HepG2 (cell line): ENCODE results near the gene STK11. TPM values are rescaled to one million over a fixed set of nuclear protein-coding genes. Genes with fewer than 3 reads are reported as not detected.

Experiments used
- GTF3A ChIP-seq: sonication (generic); formaldehyde crosslinking; conservative IDR thresholded peaks from 2 replicates; pipeline ENCODE4 v1.4.0; 2020; ENCODE audit warnings: mild to moderate bottlenecking, missing genetic modification reagents
- RORA ChIP-seq: sonication (generic); formaldehyde crosslinking; IDR thresholded peaks from 2 replicates; pipeline ENCODE4 v1.5.0; 2020; ENCODE audit warnings: mild to moderate bottlenecking, missing genetic modification reagents, moderate library complexity
- SMAD1 ChIP-seq: sonication (generic); formaldehyde crosslinking; IDR thresholded peaks from 2 replicates; pipeline ENCODE4 v1.4.0; 2020; ENCODE audit warnings: missing genetic modification reagents, low read depth, mild to moderate bottlenecking, borderline replicate concordance
- SNAPC2 ChIP-seq: sonication (generic); formaldehyde crosslinking; IDR thresholded peaks from 2 replicates; pipeline ENCODE4 v1.8.1; 2022; ENCODE audit warnings: mild to moderate bottlenecking, missing genetic modification reagents
- ZFY ChIP-seq: sonication (generic); formaldehyde crosslinking; IDR thresholded peaks from 2 replicates; pipeline ENCODE4 v1.4.0; 2020; ENCODE audit warnings: missing genetic modification reagents
- ZNF263 ChIP-seq: sonication (generic); formaldehyde crosslinking; IDR thresholded peaks from 2 replicates; pipeline ENCODE4 v1.4.0; 2020; ENCODE audit warnings: missing genetic modification reagents
- ZNF354B ChIP-seq: sonication (generic); formaldehyde crosslinking; IDR thresholded peaks from 2 replicates; pipeline ENCODE4 v1.8.0; 2022; ENCODE audit warnings: mild to moderate bottlenecking, missing genetic modification reagents
- ZNF547 ChIP-seq: sonication (generic); formaldehyde crosslinking; IDR thresholded peaks from 2 replicates; pipeline ENCODE4 v1.5.1; 2020; ENCODE audit warnings: mild to moderate bottlenecking, missing genetic modification reagents
- ZNF749 ChIP-seq: sonication (generic); formaldehyde crosslinking; IDR thresholded peaks from 2 replicates; pipeline ENCODE4 v1.8.0; 2022; ENCODE audit warnings: mild to moderate bottlenecking, missing genetic modification reagents, moderate library complexity, borderline replicate concordance
- ZNF761 ChIP-seq: sonication (generic); formaldehyde crosslinking; conservative IDR thresholded peaks from 2 replicates; pipeline ENCODE4 v1.4.0; 2020; ENCODE audit warnings: mild to moderate bottlenecking, missing genetic modification reagents
- ZNF780A ChIP-seq: sonication (generic); formaldehyde crosslinking; IDR thresholded peaks from 2 replicates; pipeline ENCODE4 v1.8.0; 2022; ENCODE audit warnings: mild to moderate bottlenecking, missing genetic modification reagents, moderate library complexity
- ZNF883 ChIP-seq: sonication (generic); formaldehyde crosslinking; IDR thresholded peaks from 2 replicates; pipeline ENCODE4 v1.5.1; 2020; ENCODE audit warnings: mild to moderate bottlenecking, missing genetic modification reagents; ENCODE audit errors: not compliant biosample characterization
- ZSCAN21 ChIP-seq: sonication (generic); formaldehyde crosslinking; IDR thresholded peaks from 2 replicates; pipeline ENCODE4 v1.8.0; 2022; ENCODE audit warnings: mild to moderate bottlenecking, missing genetic modification reagents, moderate library complexity, borderline replicate concordance
- polyA plus RNA-seq, 8 experiments: library from polyadenylated mRNA; depleted of rRNA in 3 of 8; stranded (reverse) in 7 of 8; unstranded in 1 of 8; fragments of >200 nt; fragmentation: Illumina TruSeq in 4 of 8; extraction: Trizol in 4 of 8; gene quantifications; 2 replicates each; pipeline versions ENCODE4 v1.2.1 to v1.2.3, GENCODE V29; 2011 to 2016; ENCODE audit warnings: low read depth in 4 of 8, missing spikeins in 1 of 8, mixed read lengths in 1 of 8; ENCODE audit not compliant: insufficient read depth in 1 of 8
- total RNA-seq, 5 experiments: library from RNA; depleted of rRNA; stranded (reverse); fragments of >200 nt; fragmentation: Illumina TruSeq; extraction: Trizol; gene quantifications; 2 replicates each; pipeline ENCODE4 v1.2.3, GENCODE V29; 2016; ENCODE audit warnings: low read depth in 1 of 5
- TF ChIP-seq, protein P1 (sequence below): IDR thresholded peaks from 2 replicates; pipeline ENCODE4 v1.6.1; 2012; ENCODE audit warnings: low read length, improper control_type of control experiment
- TF ChIP-seq, protein P2 (sequence below), 2 experiments: sonication (generic) in 1 of 2; formaldehyde crosslinking in 1 of 2; IDR thresholded peaks; 2 replicates each; pipeline versions ENCODE4 v1.4.0 to v1.6.1; 2016 to 2020; ENCODE audit warnings: borderline replicate concordance in 1 of 2, low read depth in 1 of 2, mild to moderate bottlenecking in 1 of 2, missing genetic modification reagents in 1 of 2
- TF ChIP-seq, protein P3 (sequence below), 2 experiments: IDR thresholded peaks; 2 replicates each; pipeline ENCODE4 v1.6.1; 2011 to 2012; ENCODE audit warnings: low read length in 2 of 2, borderline replicate concordance in 1 of 2, low read depth in 1 of 2, mild to moderate bottlenecking in 1 of 2, moderate library complexity in 1 of 2

Gene STK11
- total and polyA plus RNA-seq, 2 of the 13 experiments (the other 11 are each of a cell fraction or from before 2014, with no cell fraction given): 27.5 to 43.6 TPM

DNA sequence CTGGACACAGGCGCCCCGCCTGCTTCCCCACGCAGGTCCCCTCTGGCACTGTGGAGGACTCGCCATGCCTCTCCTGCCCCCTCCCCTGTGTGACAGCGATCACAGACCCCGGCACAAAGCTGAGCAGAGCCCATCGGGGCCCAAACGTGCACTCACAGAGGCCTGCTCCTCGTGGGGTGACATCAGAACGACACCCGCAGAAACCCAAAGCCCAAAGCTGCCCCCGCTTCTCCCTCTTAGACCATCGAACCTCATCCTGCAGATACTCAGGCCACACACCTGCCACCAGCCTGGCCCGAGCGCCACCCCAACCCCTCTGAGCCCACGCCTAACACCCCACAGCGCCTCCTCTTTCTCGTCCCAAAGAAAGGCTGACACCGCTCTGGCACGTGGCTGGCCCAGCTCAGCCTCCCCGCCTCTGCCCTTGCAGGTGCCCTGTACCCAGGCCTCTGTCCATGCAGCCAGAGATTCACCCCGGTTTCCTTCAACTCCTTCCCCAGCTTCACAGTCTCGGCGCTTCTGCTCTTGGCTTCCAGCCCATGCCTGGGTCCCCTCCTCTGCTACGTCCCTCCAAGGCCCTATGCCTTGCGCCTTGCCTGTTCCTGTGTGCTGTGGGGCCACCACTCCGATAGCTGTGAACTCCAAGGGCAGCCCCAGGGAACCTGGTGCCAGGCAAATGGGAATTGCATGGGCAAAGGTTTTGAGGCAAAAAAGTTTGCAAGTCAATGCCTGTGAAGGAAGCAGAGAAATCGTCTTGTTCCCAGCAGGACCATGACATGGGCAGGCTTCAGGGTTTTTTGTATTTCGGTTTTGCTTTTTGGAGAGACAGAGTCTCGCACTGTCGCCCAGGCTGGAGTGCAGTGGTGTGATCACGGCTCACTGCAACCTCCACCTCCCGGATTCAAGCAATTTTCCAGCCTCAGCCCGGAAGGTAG is 33.1 kb downstream of the STK11 start (continued):
- no peak for TF ChIP-seq ZNF761 (CRISPR knock-in tag)
- TF ChIP-seq ZNF547 (CRISPR knock-in tag): 0 out of 2 replicates have a peak, but pooled peaks have one; percentile 55
- TF ChIP-seq, protein P1, sequence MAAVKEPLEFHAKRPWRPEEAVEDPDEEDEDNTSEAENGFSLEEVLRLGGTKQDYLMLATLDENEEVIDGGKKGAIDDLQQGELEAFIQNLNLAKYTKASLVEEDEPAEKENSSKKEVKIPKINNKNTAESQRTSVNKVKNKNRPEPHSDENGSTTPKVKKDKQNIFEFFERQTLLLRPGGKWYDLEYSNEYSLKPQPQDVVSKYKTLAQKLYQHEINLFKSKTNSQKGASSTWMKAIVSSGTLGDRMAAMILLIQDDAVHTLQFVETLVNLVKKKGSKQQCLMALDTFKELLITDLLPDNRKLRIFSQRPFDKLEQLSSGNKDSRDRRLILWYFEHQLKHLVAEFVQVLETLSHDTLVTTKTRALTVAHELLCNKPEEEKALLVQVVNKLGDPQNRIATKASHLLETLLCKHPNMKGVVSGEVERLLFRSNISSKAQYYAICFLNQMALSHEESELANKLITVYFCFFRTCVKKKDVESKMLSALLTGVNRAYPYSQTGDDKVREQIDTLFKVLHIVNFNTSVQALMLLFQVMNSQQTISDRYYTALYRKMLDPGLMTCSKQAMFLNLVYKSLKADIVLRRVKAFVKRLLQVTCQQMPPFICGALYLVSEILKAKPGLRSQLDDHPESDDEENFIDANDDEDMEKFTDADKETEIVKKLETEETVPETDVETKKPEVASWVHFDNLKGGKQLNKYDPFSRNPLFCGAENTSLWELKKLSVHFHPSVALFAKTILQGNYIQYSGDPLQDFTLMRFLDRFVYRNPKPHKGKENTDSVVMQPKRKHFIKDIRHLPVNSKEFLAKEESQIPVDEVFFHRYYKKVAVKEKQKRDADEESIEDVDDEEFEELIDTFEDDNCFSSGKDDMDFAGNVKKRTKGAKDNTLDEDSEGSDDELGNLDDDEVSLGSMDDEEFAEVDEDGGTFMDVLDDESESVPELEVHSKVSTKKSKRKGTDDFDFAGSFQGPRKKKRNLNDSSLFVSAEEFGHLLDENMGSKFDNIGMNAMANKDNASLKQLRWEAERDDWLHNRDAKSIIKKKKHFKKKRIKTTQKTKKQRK: no peak
- no peak for TF ChIP-seq ZNF749 (CRISPR knock-in tag)
- TF ChIP-seq, protein P2, sequence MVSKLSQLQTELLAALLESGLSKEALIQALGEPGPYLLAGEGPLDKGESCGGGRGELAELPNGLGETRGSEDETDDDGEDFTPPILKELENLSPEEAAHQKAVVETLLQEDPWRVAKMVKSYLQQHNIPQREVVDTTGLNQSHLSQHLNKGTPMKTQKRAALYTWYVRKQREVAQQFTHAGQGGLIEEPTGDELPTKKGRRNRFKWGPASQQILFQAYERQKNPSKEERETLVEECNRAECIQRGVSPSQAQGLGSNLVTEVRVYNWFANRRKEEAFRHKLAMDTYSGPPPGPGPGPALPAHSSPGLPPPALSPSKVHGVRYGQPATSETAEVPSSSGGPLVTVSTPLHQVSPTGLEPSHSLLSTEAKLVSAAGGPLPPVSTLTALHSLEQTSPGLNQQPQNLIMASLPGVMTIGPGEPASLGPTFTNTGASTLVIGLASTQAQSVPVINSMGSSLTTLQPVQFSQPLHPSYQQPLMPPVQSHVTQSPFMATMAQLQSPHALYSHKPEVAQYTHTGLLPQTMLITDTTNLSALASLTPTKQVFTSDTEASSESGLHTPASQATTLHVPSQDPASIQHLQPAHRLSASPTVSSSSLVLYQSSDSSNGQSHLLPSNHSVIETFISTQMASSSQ (IDR thresholded peaks at IDR 0.05; ENCODE audit: low read depth): no peak
- TF ChIP-seq, protein P2 (CRISPR knock-in tag; IDR thresholded peaks at IDR 0.05; ENCODE audit: borderline replicate concordance): no peak
- no peak for TF ChIP-seq SNAPC2 (CRISPR knock-in tag)
- no peak for TF ChIP-seq ZNF883 (CRISPR knock-in tag)
- TF ChIP-seq, protein P3, sequence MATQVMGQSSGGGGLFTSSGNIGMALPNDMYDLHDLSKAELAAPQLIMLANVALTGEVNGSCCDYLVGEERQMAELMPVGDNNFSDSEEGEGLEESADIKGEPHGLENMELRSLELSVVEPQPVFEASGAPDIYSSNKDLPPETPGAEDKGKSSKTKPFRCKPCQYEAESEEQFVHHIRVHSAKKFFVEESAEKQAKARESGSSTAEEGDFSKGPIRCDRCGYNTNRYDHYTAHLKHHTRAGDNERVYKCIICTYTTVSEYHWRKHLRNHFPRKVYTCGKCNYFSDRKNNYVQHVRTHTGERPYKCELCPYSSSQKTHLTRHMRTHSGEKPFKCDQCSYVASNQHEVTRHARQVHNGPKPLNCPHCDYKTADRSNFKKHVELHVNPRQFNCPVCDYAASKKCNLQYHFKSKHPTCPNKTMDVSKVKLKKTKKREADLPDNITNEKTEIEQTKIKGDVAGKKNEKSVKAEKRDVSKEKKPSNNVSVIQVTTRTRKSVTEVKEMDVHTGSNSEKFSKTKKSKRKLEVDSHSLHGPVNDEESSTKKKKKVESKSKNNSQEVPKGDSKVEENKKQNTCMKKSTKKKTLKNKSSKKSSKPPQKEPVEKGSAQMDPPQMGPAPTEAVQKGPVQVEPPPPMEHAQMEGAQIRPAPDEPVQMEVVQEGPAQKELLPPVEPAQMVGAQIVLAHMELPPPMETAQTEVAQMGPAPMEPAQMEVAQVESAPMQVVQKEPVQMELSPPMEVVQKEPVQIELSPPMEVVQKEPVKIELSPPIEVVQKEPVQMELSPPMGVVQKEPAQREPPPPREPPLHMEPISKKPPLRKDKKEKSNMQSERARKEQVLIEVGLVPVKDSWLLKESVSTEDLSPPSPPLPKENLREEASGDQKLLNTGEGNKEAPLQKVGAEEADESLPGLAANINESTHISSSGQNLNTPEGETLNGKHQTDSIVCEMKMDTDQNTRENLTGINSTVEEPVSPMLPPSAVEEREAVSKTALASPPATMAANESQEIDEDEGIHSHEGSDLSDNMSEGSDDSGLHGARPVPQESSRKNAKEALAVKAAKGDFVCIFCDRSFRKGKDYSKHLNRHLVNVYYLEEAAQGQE (IDR thresholded peaks at IDR 0.05; ENCODE audit: borderline replicate concordance in 1 of 2, low read depth in 1 of 2, low read length in 2 of 2): no peak
- no peak for TF ChIP-seq ZNF354B (CRISPR knock-in tag)
- no peak for TF ChIP-seq SMAD1 (CRISPR knock-in tag)
- TF ChIP-seq ZSCAN21 (CRISPR knock-in tag): no peak
- TF ChIP-seq GTF3A (CRISPR knock-in tag): no peak
- TF ChIP-seq ZNF263 (CRISPR knock-in tag): no peak
- TF ChIP-seq ZNF780A (CRISPR knock-in tag): no peak
- TF ChIP-seq RORA (CRISPR knock-in tag): no peak
- peak; percentile 66 for TF ChIP-seq ZFY (CRISPR knock-in tag)
